Ishikawa (cell line): ENCODE results near the gene SMYD3.

Source experiments
- CEBPB ChIP-seq: IDR thresholded peaks from 2 replicates; pipeline ENCODE4 v1.6.1; 2012
- CREB1 ChIP-seq: IDR thresholded peaks from 2 replicates; pipeline ENCODE4 v1.6.1; 2012; ENCODE audit warnings: low read depth
- EGR1 ChIP-seq: IDR thresholded peaks from 2 replicates; pipeline ENCODE4 v1.6.1; 2012
- EP300 ChIP-seq: IDR thresholded peaks from 2 replicates; pipeline ENCODE4 v1.6.1; 2012; ENCODE audit warnings: borderline replicate concordance
- FOXM1 ChIP-seq: IDR thresholded peaks from 2 replicates; pipeline ENCODE4 v1.6.1; 2012; ENCODE audit warnings: low read depth, borderline replicate concordance
- NFIC ChIP-seq: IDR thresholded peaks from 2 replicates; pipeline ENCODE4 v1.6.1; 2012
- RAD21 ChIP-seq: IDR thresholded peaks from 2 replicates; pipeline ENCODE4 v1.6.1; 2012; ENCODE audit warnings: low read depth
- REST ChIP-seq: IDR thresholded peaks from 2 replicates; pipeline ENCODE4 v1.6.1; 2012; ENCODE audit warnings: low read depth, mild to moderate bottlenecking
- TAF1 ChIP-seq: IDR thresholded peaks from 2 replicates; pipeline ENCODE4 v1.6.1; 2012; ENCODE audit warnings: low read depth, mild to moderate bottlenecking
- TCF12 ChIP-seq: IDR thresholded peaks from 2 replicates; pipeline ENCODE4 v1.6.1; 2012; ENCODE audit warnings: low read depth
- TEAD4 ChIP-seq: IDR thresholded peaks from 2 replicates; pipeline ENCODE4 v1.6.1; 2012
- YY1 ChIP-seq: IDR thresholded peaks from 2 replicates; pipeline ENCODE4 v1.6.1; 2012; ENCODE audit warnings: low read depth
- ZBTB7A ChIP-seq: IDR thresholded peaks from 2 replicates; pipeline ENCODE4 v1.6.1; 2012; ENCODE audit warnings: low read depth
- TF ChIP-seq, protein P1 (sequence below): IDR thresholded peaks from 2 replicates; pipeline ENCODE4 v1.6.1; 2012
- TF ChIP-seq, protein P2 (sequence below): IDR thresholded peaks from 2 replicates; pipeline ENCODE4 v1.6.1; 2012

Gene SMYD3

GRCh38 chr1:245843101-245843500 lies 664.0 kb downstream of the SMYD3 start:
- TF ChIP-seq YY1 = no peak
- no peak for TF ChIP-seq TEAD4
- no peak for TF ChIP-seq TAF1
- no peak for TF ChIP-seq ZBTB7A
- no peak for TF ChIP-seq TCF12
- no peak for TF ChIP-seq EP300

GRCh38 chr1:245842106-245842505 lies 665.0 kb downstream of the SMYD3 start:
- no peak for TF ChIP-seq ZBTB7A
- TF ChIP-seq FOXM1 = no peak
- TF ChIP-seq CREB1 = no peak
- TF ChIP-seq EP300 = no peak

GRCh38 chr1:245840971-245841370 lies 666.1 kb downstream of the SMYD3 start:
- TF ChIP-seq TCF12 (no peak), EP300 (no peak), TEAD4 (no peak), REST (no peak), FOXM1 (no peak), TAF1 (no peak), CREB1 (no peak)
- TF ChIP-seq, protein P1, sequence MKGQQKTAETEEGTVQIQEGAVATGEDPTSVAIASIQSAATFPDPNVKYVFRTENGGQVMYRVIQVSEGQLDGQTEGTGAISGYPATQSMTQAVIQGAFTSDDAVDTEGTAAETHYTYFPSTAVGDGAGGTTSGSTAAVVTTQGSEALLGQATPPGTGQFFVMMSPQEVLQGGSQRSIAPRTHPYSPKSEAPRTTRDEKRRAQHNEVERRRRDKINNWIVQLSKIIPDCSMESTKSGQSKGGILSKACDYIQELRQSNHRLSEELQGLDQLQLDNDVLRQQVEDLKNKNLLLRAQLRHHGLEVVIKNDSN = no peak

GRCh38 chr1:245837718-245838117 lies 669.4 kb downstream of the SMYD3 start:
- TF ChIP-seq YY1 (no peak), CEBPB (no peak), CREB1 (no peak), TEAD4 (no peak), NFIC (no peak), EGR1 (no peak), RAD21 (no peak), ZBTB7A (no peak), TAF1 (no peak), TCF12 (no peak), EP300 (no peak), REST (no peak), FOXM1 (no peak)
- TF ChIP-seq, protein P2, sequence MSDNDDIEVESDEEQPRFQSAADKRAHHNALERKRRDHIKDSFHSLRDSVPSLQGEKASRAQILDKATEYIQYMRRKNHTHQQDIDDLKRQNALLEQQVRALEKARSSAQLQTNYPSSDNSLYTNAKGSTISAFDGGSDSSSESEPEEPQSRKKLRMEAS = no peak
- TF ChIP-seq, protein P1 = no peak

GRCh38 chr1:245835386-245835785 lies 671.7 kb downstream of the SMYD3 start:
- TF ChIP-seq ZBTB7A (no peak), TAF1 (no peak), NFIC (no peak), RAD21 (no peak), CEBPB (no peak), EP300 (no peak), FOXM1 (no peak), TEAD4 (no peak), EGR1 (no peak), TCF12 (no peak), CREB1 (no peak), YY1 (no peak), REST (no peak)
- TF ChIP-seq, protein P1 = no peak
- TF ChIP-seq, protein P2 = no peak
